CD4-positive, alpha-beta T cell treated with Interleukin-15 for 1 hour (primary cell): Measurements from ENCODE around the gene PRKN.

Source experiments
- DNase-seq: peaks from one replicate; pipeline ENCODE4 v3.0.0-alpha.2; 2020

The PRKN gene

GRCh38 chr6:161422710-161423680 is 1304.6 kb downstream of the PRKN start:
- DNase-seq, result no peak

- DNase-seq, result no peak
These were observed 1309.1 kb downstream of the PRKN start for GRCh38 chr6:161418463-161418945.

- no peak for DNase-seq
These were observed 1309.7 kb downstream of the PRKN start for GRCh38 chr6:161417717-161418462.

- DNase-seq, result no peak
These were observed 1312.2 kb downstream of the PRKN start for GRCh38 chr6:161415302-161415855.

GRCh38 chr6:161414707-161415106 is 1312.9 kb downstream of the PRKN start:
- no peak for DNase-seq

GRCh38 chr6:161414180-161414579 is 1313.4 kb downstream of the PRKN start:
- no peak for DNase-seq

- DNase-seq, result no peak
These were observed 1314.2 kb downstream of the PRKN start for GRCh38 chr6:161413355-161413771.

GRCh38 chr6:161412795-161413194 is 1314.8 kb downstream of the PRKN start:
- DNase-seq, result no peak

- no peak for DNase-seq
These were observed 1316.2 kb downstream of the PRKN start for GRCh38 chr6:161411265-161411944.

GRCh38 chr6:161410736-161411135 is 1316.8 kb downstream of the PRKN start:
- no peak for DNase-seq

GRCh38 chr6:161410076-161410475 is 1317.5 kb downstream of the PRKN start:
- DNase-seq, result no peak

- no peak for DNase-seq
These were observed 1318.2 kb downstream of the PRKN start for GRCh38 chr6:161409353-161409752.

GRCh38 chr6:161408041-161408440 is 1319.5 kb downstream of the PRKN start:
- DNase-seq, result no peak

GRCh38 chr6:161407581-161407980 is 1320.0 kb downstream of the PRKN start:
- DNase-seq, result no peak

GRCh38 chr6:161407115-161407514 is 1320.5 kb downstream of the PRKN start:
- DNase-seq, result no peak

GRCh38 chr6:161406646-161407045 is 1320.9 kb downstream of the PRKN start:
- no peak for DNase-seq

- DNase-seq, result no peak
These were observed 1322.1 kb downstream of the PRKN start for GRCh38 chr6:161405418-161405817.

GRCh38 chr6:161403717-161404116 is 1323.8 kb downstream of the PRKN start:
- no peak for DNase-seq

- DNase-seq, result no peak
These were observed 1325.8 kb downstream of the PRKN start for GRCh38 chr6:161401587-161402309.

GRCh38 chr6:161400671-161401070 is 1326.9 kb downstream of the PRKN start:
- DNase-seq, result no peak

- no peak for DNase-seq
These were observed 1331.0 kb downstream of the PRKN start for GRCh38 chr6:161396539-161396938.

GRCh38 chr6:161395716-161396231 is 1331.8 kb downstream of the PRKN start:
- DNase-seq, result no peak
